Dermis microvascular lymphatic vessel endothelial cell (primary cell): Measurements from ENCODE around the gene RELL1. TPM values are rescaled to one million over a fixed set of nuclear protein-coding genes. Genes with fewer than 3 reads are reported as not detected.
"Not testable (repeated sequence)": the region's sequence is repeated elsewhere in the genome, so short reads cannot be mapped to it uniquely, and the experiment has no call there.

Source experiments
- DNase-seq, 2 donors: peaks; one replicate each; pipeline versions ENCODE4 v3.0.0 to v3.0.0-alpha.2; 2010; ENCODE audit warnings: low read depth in 2 of 2
- total RNA-seq: library from RNA; depleted of rRNA; stranded (reverse); fragments of >200 nt; gene quantifications from 2 replicates; pipeline ENCODE4 v1.2.1, GENCODE V29; 2014

Gene RELL1
- total RNA-seq, 1 donor from 2014 or later, result 106 TPM

DNA sequence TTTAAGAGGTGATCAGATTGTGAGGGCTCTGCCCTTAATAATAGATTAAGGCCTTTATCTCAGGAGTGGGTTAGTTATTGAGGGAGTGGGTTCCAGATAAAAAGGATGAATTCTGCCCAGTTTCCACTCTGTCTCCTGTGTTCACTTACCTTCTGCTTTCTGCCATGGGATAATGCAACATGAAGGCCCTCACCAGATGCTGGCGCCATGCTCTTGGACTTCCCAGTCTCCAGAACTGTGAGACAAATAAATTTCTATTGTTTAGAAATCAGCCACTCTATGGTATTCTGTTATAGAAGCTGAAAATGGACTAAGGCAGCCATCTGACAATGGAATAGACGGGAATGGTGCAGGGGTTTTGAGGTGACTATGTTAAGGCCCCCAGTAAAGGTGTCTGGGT, 6.9 kb upstream of the RELL1 start:
- DNase-seq, result no peak

DNA sequence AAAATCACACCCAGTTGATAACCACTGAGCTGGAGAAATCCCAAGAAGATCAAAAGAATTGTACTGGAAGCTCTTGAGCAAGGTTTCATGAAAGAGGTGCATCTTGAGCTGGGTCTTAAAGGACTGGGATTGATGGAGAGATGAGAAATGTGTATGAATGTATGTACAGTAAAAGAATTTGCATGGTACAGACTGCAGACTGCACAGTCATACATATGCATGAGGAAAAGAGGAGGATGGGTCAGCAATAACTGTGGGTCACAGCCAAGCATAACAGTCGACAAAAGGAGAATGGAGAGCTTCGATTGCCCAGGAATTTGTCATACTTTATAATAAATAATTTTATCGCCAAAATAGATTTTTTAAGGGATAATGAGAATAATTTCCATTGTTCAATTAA, 4.8 kb upstream of the RELL1 start:
- no peak for DNase-seq

DNA sequence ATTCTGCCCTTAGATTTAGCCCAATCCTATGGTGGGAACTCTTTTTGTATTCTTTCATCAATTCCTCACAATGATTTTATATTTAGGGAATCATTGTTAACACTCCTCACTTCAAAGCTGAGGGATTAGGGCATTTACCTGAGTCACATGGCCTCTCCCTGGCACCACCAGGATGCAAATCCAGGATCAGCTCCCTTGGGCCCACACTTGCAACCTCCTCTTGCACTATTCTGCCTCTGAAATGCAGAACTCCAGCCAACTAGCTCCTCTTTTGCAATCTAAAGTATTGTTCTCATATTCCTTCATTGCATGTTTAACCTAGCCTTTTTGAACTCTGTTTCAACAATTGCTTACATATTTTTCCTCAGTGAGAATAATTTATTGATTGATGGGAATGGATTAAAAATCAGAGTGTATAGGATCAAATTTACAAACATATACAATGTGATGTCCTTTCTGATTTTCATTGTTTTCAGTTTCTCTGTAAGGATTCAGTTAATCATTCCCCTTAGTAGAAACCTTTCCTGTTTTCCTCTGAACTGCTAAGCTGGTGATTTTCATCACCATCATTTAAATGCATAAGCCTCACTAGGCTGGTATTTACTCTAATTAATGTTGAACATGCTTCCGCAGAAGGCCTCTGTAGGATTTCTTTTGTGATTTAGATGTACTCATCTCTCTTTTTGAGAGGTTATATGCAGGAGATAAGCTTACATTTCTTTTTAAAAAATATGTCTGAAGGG, 3.3 kb upstream of the RELL1 start:
- no peak for DNase-seq

DNA sequence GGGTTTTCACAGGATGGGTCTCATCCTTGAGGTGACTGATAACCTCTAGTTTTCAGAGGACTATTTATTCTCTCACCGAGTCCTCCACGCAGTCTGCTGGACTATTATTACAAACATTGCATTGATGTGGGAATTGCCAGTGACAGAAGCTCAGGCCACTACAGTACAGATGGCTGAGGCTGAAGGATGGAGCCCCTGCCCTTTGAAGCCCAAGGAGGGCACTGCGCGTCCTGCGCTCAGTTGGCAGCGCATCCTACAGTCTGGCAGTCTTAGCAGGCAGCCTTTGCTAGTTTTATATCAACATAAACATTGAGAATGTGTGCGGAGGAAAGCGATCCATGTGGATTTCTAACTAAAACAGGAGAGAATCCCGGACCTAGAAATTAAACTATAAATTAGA, 1.5 kb upstream of the RELL1 start:
- no peak for DNase-seq

DNA sequence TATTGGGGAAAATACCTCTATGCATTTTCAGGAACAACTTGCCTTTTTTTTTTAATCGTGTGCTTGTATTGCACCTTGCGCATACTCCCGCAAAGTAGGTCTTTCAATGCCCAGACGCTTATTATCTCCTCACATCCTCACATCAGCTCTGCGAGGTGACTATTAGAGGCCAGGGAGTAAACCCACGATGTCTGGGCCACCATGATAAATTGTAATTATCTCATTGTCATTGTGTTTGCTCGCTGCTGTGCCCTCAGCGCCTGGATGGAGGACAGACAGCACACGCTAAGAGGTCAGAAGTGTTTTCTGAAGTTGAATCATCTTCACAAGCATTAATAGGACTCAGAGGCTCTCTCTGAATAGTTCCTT, 1.0 kb upstream of the RELL1 start:
- DNase-seq, result no peak

DNA sequence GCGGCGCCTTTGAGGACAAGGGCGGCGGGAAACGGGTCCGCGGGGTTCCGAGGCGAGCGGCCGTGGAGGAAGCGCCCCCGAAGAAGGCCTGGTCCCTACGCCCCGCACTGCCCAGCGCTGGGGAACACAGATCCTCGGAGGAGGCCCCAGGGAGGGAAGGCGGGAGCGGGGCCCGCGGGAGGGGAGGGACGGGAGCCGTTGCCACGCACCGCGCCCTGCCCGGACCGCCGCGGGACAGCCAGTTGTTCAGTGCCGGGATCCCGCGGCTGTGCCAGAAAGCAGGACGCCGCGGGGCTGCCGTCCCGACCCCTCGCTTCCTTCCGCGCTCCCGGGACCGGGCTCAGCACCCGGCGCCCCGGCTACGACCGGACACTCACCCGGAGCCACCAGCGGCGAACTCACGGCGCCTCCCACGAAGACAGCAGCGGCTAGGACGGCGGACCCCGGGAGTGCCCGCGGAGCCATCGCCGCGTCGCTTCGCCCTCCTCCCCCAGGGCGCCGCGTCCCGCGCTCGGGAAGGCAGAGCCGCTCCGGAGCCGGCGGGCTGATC, 278 bp downstream of the RELL1 start:
- DNase-seq, result peak in 1 of 2 donors; percentile 53

DNA sequence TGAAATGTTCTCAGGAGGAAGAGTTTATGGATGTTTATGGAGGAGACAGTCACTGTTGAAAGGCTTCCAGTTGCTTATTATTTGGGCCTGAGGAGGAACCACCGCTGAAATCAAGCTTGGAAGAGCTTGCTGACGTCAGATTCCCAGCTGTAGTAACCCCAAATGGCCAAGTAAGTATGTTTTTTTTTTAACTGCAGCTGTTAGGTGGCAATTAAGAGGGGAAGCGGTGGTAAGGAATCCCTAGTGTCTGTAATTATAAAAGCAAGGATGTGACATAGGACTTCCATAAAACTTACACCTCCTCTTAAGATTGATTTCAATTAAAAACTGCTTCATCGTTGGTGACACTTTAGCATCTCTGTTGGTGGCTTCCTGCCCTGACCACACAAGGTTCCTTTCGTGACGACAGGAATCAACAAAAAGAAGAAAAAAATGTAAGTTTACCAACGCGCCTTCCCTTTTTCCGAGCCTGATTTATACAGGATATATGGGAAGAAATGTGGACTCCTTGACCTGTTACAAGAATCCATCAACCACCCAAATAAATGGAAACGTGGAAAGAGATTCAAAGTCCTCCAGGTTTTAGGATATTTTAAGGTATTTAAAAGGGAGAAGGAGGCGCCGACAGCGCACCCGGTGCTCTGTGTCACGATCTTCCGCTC, 884 bp downstream of the RELL1 start:
- no peak for DNase-seq

DNA sequence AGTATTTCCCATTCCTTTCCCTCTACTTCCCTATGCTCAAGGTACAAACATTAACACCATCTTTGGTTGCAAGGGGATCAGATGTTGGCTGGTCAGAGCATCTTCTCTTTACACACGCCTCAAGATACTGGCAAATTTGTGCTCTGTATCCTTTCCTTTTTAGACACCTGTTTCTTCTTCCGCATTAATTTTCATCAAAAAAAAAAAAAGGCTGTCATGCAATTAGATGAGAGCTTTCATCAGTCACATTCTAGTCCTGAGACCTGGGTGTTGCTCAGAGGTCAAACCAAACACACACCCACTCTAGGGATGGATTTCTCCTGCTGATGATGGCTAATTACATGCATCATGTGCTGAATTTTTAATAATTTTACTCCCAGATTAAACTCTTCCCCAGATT, 2.0 kb downstream of the RELL1 start:
- no peak for DNase-seq

DNA sequence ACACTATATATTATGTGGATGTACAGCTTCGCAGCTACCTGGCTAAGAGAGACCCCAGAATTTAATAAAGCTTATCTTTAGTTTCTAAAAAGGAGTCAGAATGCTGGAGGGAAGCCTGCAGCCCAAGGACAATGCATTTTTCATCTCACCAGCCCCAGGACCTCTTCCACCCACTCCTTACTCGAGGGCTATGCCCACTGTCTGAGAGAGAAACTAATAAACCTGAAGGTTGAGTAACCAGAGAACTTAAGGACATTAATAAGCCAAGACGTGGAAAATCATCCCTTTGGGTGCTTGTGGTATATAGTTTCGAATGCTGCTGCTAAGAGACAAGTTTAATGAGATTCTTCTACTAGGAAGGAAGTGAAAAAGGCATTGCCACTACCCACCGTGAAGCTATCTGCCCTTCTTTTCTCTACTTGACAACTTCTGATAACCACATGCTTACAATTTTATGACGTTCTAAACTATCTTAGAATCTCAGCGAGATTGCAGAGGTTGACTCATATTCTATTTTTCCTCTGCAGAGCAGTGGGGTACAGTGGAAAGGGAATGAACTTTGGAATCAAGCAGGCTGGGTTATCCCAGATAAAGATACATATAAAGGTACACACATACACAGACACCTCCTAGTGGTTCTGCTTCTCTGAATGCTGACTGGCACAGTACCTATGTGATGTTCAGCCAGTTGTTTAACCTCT, 3.3 kb downstream of the RELL1 start:
- DNase-seq, result peak in 1 of 2 donors; percentile 27

DNA sequence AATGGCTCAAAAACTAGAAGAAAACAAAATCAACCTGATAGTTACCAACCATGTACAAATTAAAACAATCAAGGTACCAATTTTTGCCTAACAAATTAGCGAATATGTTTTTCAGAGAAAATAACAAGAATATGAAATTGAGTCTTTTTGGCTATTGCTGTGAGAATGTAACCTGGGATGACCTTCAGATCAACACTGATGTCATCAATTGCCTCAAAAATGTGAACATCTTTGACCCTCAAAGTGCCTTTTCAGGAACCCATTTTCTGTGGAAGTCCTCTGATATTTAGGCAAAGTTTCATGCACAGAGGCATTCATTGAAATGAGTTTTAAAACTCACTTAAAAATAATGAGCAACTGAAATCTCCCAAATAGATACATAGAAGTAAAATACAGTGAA, 6.1 kb downstream of the RELL1 start:
- no peak for DNase-seq

DNA sequence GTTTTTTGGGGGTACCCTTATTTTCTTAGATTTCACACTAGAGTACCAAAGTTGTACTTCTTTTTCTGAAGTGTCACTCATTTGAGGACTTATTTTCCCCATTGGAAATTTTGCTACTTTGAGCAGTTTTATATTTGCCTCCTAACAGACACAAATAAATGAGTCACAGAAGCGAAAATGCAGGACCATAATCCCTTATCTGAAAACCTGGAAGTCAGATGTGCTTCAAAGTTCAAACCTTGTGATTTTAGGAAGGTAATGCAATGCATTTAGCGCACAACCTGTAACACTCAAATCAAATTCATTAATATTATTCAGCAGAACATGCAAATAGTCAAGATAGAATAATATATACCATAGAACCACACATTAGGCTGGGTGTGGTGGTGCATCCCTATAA, 6.9 kb downstream of the RELL1 start:
- no peak for DNase-seq

DNA sequence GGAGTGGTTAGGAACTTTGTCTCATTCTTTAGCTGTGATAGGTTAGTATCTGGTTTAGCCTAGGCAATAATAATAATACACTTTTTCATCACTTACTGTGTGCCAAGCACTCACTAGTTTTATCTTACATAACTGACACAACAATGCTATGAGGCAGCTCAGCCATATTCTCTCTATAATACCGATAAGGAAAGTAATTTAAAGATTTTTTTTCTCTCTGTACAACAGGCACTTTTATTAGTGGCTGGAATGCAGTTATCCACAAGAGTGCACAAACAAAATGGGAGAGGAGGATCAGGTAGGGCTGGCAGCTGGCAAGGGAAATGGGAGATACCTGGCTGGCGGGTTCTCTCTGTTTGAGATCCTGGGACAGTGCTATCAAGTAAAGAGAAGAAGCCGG, 7.6 kb downstream of the RELL1 start:
- DNase-seq, result no peak

DNA sequence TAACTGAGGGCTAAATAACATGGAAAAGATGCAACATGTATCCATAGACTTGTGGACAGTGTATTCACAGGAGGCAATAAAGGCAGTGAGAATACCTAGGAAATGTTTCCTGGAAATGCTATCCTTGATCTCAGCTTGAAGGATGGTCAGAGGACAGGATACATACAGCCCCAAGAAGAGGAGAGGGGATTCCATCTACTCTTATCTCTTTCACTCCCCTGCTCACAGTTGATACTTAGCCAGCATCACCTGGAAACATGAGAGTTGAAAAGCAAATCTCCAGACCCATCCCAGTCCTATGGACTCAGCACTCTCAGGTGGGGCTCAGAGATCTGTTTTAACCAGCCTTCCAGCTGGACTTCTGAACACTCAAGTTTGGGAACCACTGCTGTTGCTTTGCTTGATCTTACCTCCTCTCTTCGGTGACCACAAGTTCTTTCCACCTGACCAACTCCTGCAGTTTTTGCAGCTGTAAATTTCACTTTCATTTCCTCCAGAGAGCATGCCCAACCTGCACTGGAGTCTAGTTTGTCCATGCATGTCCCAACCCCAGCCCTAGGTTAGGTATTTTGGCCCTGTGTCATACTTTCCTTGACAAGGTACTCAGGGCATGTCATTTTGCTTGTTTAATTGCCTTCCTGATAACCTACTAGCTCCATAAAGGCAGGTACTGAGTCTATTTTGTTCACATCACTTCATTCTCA, 10.4 kb downstream of the RELL1 start:
- DNase-seq, result no peak

DNA sequence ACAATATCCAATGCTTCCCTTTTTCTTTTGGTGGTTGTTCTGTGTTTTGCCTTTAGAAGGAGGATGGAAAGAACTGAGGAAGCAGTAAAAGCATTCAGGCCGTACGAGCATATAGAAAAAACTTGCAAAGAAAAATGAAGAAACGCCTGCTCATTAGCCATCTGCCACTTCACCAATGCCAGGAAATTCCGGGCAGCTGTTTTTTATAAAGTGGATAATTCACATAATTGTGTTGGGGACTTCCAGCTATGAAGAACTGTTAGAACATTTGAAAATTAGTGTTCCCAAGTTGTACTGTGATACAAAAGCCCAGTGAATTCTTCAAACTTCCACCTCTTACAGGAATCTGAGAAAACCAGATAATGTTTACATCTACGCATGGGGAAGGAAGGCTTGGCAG, 11.7 kb downstream of the RELL1 start:
- DNase-seq, result peak in 1 of 2 donors; percentile 34

DNA sequence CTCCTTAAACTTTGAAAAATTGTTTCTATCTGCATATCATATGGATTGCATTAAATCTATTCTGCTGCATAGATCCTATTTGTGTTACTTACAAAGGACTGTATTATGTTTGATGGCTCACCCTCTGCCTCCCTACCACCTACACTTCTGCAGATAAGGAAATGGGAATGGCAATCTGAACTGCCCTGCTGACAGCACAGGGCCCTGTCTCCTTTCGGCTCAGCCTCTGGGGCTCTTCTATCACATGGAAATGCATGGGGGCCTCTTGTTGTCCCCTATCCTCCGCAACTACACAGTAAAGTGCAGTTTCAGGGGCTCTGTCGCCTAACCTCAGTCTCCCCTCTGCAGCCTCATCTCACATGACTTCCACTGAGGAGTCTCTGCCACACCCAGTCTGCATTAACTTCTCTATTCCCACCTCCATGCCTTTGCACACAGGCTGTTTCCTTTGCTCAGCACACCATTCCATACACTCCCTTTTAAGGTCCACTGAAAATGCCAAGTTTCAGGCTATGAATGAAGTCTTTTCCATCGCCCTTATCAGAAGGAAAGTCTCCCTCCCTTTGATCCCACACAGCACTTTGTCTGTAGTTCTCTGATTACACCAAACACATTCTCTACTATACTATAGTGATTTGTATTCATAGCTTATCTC, 12.5 kb downstream of the RELL1 start:
- DNase-seq, result no peak

DNA sequence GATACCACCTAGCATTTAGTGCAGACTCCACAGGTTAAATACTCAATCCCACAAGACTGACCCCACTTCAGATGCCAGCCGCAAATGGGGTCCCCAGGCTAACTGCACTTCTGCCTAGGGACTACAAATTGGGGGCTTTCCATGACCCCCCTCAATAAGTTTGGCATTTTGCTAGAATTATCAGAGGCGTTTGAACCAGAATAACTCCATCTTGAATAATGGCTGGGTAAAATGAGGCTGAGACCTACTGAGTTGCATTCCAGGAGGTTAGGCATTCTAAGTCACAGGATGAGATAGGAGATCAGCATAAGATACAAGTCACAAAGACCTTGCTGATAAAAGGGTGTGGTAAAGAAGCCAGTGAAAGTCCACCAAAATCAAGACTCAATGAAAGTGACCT, 15.1 kb downstream of the RELL1 start:
- no peak for DNase-seq

DNA sequence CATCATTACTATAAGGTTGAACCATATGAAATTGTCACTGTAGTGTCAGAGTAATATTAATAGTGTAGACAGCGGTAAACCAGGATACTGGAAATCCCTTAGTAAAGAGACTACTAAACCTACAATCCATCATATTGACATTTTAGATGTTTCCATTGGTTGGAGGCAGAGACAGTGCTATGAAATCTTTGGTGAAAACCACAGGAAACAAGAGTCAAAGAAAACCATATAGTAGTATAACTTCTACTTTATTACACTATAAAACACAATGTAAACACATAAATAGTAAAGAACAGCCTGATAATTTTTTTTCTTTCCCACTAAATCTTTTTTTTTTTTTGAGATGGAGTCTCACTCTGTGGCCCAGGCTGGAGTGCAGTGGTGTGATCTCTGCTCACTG, 15.9 kb downstream of the RELL1 start:
- DNase-seq, result no peak

DNA sequence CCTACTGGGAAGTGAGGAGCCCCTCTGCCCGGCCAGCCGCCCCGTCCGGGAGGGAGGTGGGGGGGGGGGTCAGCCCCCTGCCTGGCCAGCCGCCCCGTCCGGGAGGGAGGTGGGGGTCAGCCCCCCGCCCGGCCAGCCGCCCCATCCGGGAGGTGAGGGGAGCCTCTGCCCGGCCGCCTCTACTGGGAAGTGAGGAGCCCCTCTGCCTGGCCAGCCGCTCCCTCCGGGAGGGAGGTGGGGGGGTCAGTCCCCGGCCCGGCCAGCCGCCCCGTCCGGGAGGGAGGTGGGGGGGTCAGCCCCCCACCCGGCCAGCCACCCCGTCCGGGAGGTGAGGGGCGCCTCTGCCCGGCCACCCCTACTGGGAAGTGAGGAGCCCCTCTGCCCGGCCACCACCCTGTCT, 17.1 kb downstream of the RELL1 start:
- DNase-seq, result not testable (repeated sequence)

DNA sequence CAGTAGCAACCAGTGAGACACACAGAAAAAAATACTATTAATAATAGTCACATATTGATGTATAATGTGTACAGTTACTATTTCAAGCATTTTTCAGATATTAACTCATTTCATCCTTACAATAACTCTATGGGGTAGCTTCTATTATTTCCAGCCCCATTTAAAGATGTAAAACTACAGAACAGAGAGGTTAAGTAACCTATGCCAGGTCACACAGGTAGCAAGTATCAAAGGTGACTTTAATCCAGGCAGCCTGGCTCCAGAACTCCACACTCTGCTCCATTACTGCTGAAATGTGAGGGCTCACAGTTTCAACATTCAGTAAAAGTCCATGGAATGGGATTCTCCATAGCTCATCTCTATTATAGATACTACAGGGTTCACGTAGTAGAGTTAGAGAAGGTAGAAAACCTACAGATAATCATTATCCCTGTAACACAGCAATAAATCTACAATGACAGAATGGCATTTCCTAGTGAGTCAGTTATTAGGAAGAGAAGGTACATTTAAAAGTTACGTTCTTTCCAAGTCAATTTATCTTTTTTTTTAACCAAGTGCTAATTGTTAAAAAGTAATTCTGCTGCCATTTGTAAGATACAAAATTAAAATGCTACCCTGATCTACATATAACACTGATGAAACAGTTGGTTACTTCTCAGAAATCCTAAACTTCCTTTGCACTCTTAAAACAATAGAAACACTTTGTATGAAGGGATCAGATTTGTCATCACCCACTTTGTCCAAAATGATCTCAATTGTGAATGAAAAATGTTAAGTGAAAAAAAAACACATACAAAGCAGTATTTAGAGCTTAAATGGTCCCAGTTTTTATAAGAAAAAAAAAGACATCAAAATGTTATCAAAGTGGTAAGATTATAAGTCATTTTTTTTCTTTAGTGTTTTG, 18.7 kb downstream of the RELL1 start:
- peak in 1 of 2 donors; percentile 52 for DNase-seq

DNA sequence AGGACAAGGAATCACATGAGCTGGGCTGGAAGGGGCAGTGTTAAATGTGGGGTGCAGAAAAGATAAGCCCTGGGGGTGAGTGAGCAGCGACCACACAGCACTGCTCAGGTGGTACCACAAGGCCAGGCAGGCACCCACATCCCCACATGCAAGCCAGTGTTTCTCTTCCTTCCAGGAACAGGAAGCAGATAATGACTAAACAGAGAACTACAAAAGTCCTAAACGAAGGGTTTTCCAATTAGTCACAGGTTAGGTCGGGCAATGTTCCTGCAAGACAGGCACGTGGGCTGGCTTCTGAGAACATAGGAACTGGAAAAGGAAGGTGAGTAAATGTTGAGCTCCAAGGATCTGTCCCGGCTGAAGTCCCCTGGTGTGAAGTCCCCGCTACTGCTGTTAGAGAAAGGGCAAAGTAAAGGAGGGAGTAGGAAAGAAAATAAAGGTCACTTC, 19.5 kb downstream of the RELL1 start:
- peak; percentile 28 to 96 for DNase-seq
